Astrocyte (in vitro differentiated cells and primary cell): ENCODE data around the gene IL4I1. TPM values are rescaled to one million over a fixed set of nuclear protein-coding genes. Genes with fewer than 3 reads are reported as not detected.
A peak's percentile ranks its signal among the peaks of the same experiment; 100 is the strongest.

Experiments used
- DNase-seq: peaks from one replicate; pipeline ENCODE4 v3.0.0-alpha.2; 2010; ENCODE audit warnings: low read depth
- FAIRE-seq: peaks from 2 replicates; lab custom pipeline; 2011; peaks lifted over from hg19 to GRCh38; lab: Jason Lieb, UNC
- H2AFZ ChIP-seq: 2 replicates; pipeline ENCODE4 v1.6.0; 2012; ENCODE audit warnings: low read depth, low read length, inconsistent platforms
- H3K27ac ChIP-seq: 2 replicates; pipeline ENCODE4 v1.5.1; 2011; ENCODE audit warnings: low read depth, low read length, inconsistent platforms
- H3K27me3 ChIP-seq: 2 replicates; pipeline ENCODE4 v1.6.0; 2011; ENCODE audit warnings: low read length, inconsistent platforms; ENCODE audit not compliant: insufficient read depth
- H3K36me3 ChIP-seq: 2 replicates; pipeline ENCODE4 v1.5.1; 2011; ENCODE audit warnings: low read length, inconsistent platforms; ENCODE audit not compliant: insufficient read depth
- H3K4me1 ChIP-seq: 2 replicates; pipeline ENCODE4 v1.5.1; 2011; ENCODE audit warnings: low read length, inconsistent platforms; ENCODE audit not compliant: insufficient read depth
- H3K4me2 ChIP-seq: 2 replicates; pipeline ENCODE4 v1.6.0; 2012; ENCODE audit warnings: low read length, inconsistent platforms
- H3K4me3 ChIP-seq: 2 replicates; pipeline ENCODE4 v1.5.1; 2011; ENCODE audit warnings: low read depth, mild to moderate bottlenecking, low read length, inconsistent platforms; ENCODE audit not compliant: insufficient read depth
- H3K79me2 ChIP-seq: 2 replicates; pipeline ENCODE4 v1.6.0; 2012; ENCODE audit warnings: mild to moderate bottlenecking, low read length, inconsistent platforms; ENCODE audit not compliant: insufficient read depth
- H3K9ac ChIP-seq: 2 replicates; pipeline ENCODE4 v1.6.0; 2012; ENCODE audit warnings: mild to moderate bottlenecking, low read length, inconsistent platforms
- H3K9me3 ChIP-seq: 2 replicates; pipeline ENCODE4 v1.5.1; 2012; ENCODE audit warnings: low read depth, mild to moderate bottlenecking, low read length, inconsistent platforms; ENCODE audit not compliant: insufficient read depth
- H4K20me1 ChIP-seq: 2 replicates; pipeline ENCODE4 v1.6.0; 2012; ENCODE audit warnings: low read length, inconsistent platforms; ENCODE audit not compliant: insufficient read depth
- H3K27ac Mint-ChIP-seq: one replicate; pipeline ENCODE4 v1.8.0; 2021; ENCODE audit warnings: mild to moderate bottlenecking, mixed read lengths; ENCODE audit not compliant: unreplicated experiment
- H3K27me3 Mint-ChIP-seq: one replicate; pipeline ENCODE4 v1.8.0; 2021; ENCODE audit warnings: low read depth, mixed read lengths; ENCODE audit not compliant: unreplicated experiment
- H3K36me3 Mint-ChIP-seq: one replicate; pipeline ENCODE4 v1.8.0; 2021; ENCODE audit warnings: low read depth, mixed read lengths; ENCODE audit not compliant: unreplicated experiment
- H3K4me1 Mint-ChIP-seq: one replicate; pipeline ENCODE4 v1.8.0; 2021; ENCODE audit warnings: low read depth, mixed read lengths; ENCODE audit not compliant: unreplicated experiment
- H3K4me3 Mint-ChIP-seq: one replicate; pipeline ENCODE4 v1.8.0; 2021; ENCODE audit warnings: mild to moderate bottlenecking, moderate library complexity, mixed read lengths; ENCODE audit not compliant: unreplicated experiment
- H3K9me3 Mint-ChIP-seq: one replicate; pipeline ENCODE4 v1.8.0; 2021; ENCODE audit warnings: mild to moderate bottlenecking, mixed read lengths; ENCODE audit not compliant: unreplicated experiment
- CTCF ChIP-seq: IDR thresholded peaks from 2 replicates; pipeline ENCODE4 v1.5.1; 2011; ENCODE audit warnings: low read depth, mild to moderate bottlenecking, inconsistent platforms, low read length, moderate library complexity; ENCODE audit not compliant: insufficient read depth
- EZH2 ChIP-seq: IDR thresholded peaks from 2 replicates; pipeline ENCODE4 v1.6.1; 2012; ENCODE audit warnings: mild to moderate bottlenecking, low read length, inconsistent platforms; ENCODE audit not compliant: insufficient read depth
- total RNA-seq: library from RNA; stranded (reverse); gene quantifications from 2 replicates; pipeline ENCODE4 v1.2.1, GENCODE V29; 2021

IL4I1 gene
- total RNA-seq, 1 donor from 2014 or later, result 0.27 TPM

DNA sequence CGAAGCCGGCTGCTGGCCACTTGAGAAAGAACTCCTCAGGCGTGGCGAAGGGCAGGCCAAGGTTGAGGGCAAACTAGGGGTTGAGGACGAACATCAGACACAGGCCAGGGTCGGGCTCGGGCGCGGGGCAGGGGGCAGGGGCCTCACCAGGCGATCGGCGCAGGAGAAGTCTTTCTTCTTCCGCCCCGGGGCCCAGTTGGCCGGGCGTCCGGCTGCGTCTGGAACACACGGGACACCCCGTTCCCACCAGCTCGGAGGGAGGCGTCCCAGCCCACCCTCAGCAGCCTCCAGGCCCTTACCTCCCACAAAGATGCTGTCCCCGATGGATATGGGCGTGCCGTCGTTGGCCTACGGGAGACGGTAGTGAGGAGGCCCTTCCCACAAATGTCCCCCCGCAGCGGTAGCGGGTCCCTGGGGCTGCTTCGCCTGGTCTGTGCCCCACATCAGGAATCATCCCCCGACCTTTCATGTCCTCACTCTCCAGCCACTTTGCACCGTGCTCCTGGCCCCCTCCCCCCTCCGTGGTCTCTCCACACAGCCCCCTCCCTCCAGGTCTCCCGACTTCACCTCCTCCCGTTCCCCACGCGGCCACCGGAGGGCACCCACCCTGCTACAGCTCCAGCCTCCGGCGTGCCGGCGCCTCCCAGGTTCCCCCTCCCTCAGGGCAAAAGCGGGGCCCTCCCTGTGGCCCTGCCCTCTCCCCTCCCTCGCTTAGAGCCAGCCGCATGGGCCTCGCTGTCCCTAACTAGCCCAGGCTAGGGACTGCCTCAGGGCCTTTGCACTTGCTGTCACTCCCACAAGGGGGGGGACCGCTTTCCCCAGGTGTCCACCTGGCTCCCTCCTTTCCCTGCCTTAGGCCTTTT lies 34.1 kb downstream of the IL4I1 start:
- Histone ChIP-seq H3K4me1 (peaks cover 51% of the 10 kb centered on the region), H3K27ac (no peak overlapping the region), H3K4me2 (no peak overlapping the region), H3K9me3 (no peaks in the 10 kb centered on the region), H3K79me2 (peaks cover 52% of the 10 kb centered on the region), H3K9ac (no peak overlapping the region), H3K4me3 (no peak overlapping the region), H4K20me1 (peaks cover 54% of the 10 kb centered on the region), H2AFZ (no peak overlapping the region), H3K27me3 (no peaks in the 10 kb centered on the region), H3K36me3 (peaks cover 16% of the 10 kb centered on the region)
- no peaks in the 10 kb centered on the region for H3K27me3 Mint-ChIP-seq
- H3K36me3 Mint-ChIP-seq, result peaks cover 16% of the 10 kb centered on the region
- peak overlapping the region; percentile 87 for H3K27ac Mint-ChIP-seq
- H3K9me3 Mint-ChIP-seq, result no peaks in the 10 kb centered on the region
- FAIRE-seq (no peak), DNase-seq (no peak)
- H3K4me1 Mint-ChIP-seq, result peaks cover 15% of the 10 kb centered on the region
- no peak for TF ChIP-seq EZH2
- no peak for TF ChIP-seq CTCF
- H3K4me3 Mint-ChIP-seq, result no peak overlapping the region

DNA sequence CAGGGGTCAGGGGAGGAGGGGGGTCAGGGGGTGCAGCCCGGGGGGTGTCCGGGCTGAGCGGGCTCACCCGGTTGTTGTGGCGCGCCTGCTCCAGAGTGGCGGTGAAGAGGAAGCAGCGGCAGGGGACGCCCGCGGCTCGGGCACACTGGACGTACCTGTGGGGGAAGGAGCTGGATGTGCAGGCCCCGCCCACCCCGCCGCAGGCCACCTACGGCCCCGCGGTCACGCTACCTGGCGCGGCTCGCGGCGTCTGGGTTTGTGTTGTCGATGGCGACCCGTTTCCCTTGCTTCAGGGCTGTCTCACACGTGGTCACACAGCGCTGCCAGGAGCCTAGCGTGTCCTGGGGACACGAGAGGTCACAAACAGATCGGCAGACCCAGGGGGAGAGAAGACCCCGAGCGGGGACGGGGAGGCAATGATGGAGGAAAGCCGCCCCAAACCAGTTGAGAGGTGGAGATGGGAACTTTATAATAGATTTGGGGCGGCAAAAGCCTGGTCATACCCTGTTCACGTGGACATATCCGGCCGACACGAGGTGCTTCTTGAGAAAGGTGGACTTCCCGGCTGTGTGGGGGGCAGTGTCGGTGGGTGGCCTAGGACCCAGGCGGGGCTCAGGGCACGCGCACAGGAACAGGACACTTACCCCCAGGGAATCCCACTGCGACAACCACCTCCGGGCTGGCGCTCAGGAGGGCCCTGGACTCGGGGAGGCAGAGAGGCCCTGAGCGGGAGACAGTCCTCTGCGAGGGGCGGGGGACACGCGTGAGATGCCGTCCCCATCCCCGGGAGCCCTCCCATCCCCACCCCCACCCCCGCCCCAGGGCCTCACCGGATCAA lies 34.9 kb downstream of the IL4I1 start:
- DNase-seq (no peak), FAIRE-seq (no peak)
- TF ChIP-seq CTCF (no peak), EZH2 (no peak)
- H3K4me1 ChIP-seq, result peaks cover 46% of the 10 kb centered on the region
- H2AFZ ChIP-seq, result no peak overlapping the region
- H3K27ac Mint-ChIP-seq, result no peak overlapping the region
- no peak overlapping the region for H3K4me2 ChIP-seq
- H3K27me3 Mint-ChIP-seq, result no peaks in the 10 kb centered on the region
- H3K36me3 Mint-ChIP-seq, result peaks cover 15% of the 10 kb centered on the region
- H3K79me2 ChIP-seq, result peaks cover 52% of the 10 kb centered on the region
- H3K9ac ChIP-seq, result no peak overlapping the region
- H3K27me3 ChIP-seq, result no peaks in the 10 kb centered on the region
- H3K4me1 Mint-ChIP-seq, result peaks cover 15% of the 10 kb centered on the region
- no peak overlapping the region for H3K4me3 ChIP-seq
- H3K9me3 ChIP-seq, result no peaks in the 10 kb centered on the region
- no peaks in the 10 kb centered on the region for H3K9me3 Mint-ChIP-seq
- H4K20me1 ChIP-seq, result peaks cover 62% of the 10 kb centered on the region
- no peak overlapping the region for H3K27ac ChIP-seq
- H3K36me3 ChIP-seq, result peaks cover 16% of the 10 kb centered on the region
- no peak overlapping the region for H3K4me3 Mint-ChIP-seq
